NOMO-1 (cell line): ENCODE measurements around the gene HAUS6.
"Not testable (repeated sequence)": the region's sequence is repeated elsewhere in the genome, so short reads cannot be mapped to it uniquely, and the experiment has no call there.

Experiments used
- DNase-seq, 2 experiments: peaks; one replicate each; lab custom pipeline; 2025; ENCODE audit not compliant: unreplicated experiment in 2 of 2; lab: John Stamatoyannopoulos, UW

Gene HAUS6

DNA sequence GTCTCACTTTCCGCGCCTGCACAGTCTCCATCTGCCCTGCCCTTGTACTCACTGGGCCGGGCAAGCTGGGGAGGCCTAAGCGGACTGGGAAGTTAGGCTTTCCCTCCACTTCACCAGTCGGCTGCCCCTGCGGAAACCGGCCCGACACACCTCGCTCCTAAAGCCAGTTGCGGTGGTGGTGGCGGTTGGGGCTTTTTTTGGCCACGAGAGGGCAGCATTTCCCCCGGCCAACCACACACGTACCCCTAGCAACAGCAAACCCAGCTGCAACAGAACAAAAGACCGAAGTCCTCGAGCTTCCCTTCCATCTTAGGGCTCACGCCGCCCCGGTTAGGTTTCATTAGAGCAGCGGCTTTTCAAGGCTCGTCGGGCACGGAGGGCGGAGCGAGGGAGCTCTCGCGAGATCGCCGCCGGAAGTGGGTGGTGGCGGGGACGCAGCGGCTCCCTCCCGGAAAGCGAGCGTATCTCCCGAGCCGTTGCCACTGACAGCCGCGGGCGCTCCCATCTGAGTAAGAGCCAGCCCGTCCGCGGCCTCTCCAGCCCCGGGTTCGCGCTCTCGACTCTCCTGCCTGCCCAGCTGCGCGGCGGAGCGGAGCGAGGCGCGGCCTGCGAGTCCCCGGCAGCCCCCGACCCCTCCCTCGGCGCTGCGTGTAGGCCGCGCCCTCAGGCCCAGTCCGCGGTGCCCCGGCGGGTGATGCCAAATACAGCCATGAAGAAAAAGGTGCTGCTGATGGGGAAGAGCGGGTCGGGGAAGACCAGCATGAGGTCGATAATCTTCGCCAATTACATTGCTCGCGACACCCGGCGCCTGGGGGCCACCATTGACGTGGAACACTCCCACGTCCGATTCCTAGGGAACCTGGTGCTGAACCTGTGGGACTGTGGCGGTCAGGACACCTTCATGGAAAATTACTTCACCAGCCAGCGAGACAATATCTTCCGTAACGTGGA, 53.5 kb downstream of the HAUS6 start, which contains the start of gene RRAGA:
Gene RRAGA, plus strand, starts transcription at position 462 of the 951 bp plus-strand sequence. Its CDS starts 233 bp downstream, at position 695.
- DNase-seq = peak; percentile 79 to 81

DNA sequence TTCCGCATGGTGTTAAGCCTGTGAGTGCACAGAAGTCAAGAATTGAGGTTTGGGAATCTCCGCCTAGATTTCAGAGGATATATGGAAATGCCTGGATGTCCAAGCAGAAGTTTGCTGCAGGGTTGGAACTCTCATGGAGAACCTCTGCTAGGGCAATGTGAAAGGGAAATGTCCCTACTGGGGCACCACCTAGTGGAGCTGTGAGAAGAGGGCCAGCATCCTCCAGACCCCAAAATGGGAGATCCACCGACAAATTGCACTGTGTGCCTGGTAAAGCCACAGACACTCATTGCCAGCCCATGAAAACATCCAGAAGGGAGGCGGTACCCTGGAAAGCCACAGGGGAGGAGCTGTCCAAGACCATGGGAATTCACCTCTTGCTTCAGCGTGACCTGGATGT, 66.1 kb downstream of the HAUS6 start:
- DNase-seq = no peak

DNA sequence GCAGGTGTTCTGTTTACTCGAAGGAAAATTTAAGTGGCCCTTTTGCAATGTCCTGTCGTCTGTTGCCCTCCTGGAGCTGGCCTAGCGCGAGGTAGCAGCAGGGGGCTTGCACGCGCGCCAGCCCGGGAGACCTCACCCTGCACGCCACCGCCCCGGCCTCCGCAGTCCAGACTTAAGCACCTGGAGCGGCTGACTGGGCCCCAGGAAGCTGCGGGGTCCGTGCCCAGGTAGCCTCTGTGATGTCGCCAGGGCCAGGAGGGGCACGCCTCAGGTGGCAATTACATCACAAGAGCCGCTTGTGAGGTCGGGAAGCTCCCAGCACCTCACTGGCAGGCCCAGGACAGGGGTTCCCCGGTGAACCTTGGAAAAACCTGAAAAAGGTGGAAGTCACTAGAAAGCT, 69.7 kb downstream of the HAUS6 start, which contains the start of gene SAXO1:
Gene SAXO1, minus strand, starts transcription at position 195 of the 400 bp plus-strand sequence. CDS start 301 bp downstream, outside the sequence.
- no peak for DNase-seq

DNA sequence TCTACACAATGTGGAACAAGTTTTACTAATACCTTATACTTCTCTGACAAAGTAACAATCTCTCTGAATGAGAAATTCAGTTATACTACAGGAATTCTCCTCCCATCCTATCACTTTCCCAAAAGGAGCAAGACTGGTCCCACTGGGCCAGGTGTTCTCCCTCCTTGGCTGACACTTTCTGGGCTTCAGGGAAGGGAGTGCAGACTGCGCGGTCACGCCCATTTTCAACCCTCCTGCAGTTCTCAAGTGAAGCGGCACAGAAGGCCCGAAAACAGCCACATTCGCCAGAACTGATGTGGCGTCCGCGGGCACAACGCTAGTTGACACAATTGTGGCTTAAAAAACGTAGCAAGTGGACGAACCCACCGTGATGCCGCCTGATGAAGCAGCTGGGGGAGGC, 70.3 kb downstream of the HAUS6 start:
- DNase-seq = no peak

DNA sequence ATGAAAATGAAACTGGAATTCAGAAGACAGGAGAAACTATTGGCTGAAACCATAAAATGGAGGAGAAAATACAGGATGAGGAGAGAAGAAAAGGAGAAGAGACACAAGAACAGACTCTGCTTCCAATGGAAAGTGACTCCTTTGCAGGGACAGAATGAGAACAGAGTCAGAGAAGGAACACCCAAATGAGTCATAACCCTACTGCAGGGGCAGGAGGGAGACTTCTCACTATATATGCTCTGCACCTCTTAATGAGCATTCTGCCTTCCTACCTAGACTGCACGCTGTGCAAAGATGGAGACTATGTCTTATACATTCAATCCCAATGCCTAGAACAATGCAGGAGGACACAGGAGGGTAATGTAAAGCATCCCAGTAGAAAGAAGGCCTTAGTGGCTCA, 71.8 kb downstream of the HAUS6 start:
- no peak for DNase-seq

DNA sequence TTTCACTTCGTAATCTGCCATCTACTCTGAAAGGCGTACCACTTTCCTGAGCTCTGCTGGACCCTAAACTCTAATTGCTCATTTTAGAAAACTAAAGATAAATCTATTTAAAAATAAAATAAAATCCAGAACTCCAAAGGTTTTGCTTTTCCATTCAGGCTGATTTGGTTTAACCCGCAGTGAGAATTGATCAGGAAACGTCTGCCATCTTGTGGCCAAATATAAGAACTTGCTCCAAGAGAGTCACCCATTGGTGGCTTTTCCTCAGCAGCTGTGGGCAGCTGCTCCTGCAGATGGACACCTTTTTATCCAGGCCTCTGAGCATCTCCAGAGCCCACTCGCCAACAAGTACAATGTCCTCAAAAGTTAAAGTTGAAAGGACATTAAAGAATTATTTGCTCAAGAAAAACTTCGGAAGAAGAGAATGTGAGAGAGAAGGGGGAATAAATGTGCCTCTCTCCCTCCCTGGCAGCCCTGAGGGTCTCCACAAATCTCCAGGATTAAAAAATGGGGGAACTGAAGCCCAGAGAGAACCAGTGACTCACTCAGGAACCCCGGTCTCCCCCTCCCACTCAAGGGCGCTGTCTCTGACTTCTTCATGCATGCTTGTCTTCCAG, 73.8 kb downstream of the HAUS6 start:
- DNase-seq = peak in 1 of 2 experiments; percentile 10

DNA sequence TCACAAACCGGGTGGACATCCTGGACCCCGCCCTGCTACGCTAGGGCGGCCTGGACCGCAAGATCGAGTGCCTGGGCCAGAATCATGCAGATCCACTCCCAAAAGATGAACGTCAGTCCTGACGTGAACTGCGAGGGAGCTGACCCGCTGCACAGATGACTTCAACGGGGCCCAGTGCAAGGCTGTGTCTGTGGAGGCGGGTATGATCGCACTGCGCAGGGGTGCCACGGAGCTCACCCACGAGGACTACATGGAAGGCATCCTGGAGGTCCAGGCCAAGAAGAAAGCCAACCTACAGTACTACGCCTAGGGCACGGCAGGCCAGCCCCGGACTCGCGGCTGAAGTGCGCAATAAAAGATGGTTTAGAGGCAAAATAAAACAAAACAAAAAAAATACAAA, 74.9 kb downstream of the HAUS6 start:
- no peak for DNase-seq

DNA sequence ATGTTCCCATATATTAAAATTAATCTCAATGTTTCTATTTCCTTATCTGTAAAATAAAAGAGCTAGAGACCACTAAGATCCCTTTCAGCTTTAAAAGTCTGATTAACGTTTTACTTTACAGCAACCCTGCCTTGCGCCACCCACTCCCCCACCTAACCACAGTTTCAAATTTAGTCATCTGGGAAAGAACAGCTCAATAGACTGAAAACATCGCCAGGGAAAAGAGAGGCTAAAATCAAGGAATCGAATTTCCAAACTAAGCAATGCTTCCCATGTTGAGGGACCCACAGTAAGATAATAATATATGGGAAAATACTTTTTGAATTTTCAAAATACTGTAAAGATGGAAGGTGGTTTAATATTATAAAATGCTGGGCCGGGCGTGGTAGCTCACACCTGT, 76.3 kb downstream of the HAUS6 start:
- no peak for DNase-seq

DNA sequence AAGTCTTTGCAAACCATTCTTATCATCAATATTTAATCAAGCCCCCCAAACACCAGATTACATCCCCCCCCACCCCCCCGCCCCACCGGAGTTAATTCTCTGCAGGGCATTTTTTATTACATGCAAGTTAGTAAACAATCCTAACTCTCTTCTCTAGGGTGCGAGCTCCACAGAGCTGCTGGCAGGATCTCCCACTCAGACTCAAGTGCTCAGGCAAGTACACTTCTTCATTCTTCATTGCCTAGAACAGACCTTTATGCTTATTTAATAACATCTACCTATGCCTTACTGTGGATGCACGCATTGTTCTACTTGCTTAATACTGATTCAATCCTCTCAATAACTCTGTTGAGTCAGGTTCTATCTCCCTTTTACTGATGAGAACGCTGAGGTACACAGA, 79.6 kb downstream of the HAUS6 start:
- DNase-seq = no peak

DNA sequence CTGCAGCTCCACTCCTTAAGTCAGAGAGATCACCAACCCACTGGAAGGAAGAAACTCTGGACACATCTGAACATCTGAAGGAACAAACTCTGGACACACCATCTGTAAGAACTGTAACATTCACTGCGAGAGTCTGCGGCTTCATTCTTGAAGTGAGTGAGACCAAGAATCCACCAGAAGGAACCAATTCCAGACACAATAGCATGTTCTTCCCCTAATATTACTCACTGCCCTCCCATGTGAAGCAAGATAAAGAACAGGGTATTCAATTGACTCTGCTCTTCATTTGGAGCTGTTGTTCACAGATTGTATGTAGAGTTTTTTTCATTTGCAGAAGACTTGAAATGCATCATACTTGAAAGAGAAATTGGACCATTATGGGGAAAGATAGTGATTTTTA, 80.5 kb downstream of the HAUS6 start:
- no peak for DNase-seq

DNA sequence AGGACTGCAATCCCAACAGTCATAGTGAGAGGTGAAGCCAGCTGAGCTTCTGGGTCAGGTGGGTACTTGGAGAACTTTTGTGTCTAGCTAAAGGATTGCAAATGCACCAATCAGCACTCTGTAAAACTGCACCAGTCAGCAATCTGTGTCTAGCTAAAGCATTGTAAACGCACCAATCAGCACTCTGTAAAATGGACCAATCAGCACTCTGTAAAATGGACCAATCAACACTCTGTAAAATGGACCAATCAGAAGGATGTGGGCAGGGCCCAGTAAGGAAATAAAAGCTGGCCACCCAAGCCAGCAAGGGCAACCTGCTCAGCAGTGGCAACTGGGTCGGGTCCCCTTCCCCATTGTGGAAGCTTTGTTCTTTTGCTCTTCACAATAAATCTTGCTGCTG, 81.1 kb downstream of the HAUS6 start:
- DNase-seq = not testable (repeated sequence)

DNA sequence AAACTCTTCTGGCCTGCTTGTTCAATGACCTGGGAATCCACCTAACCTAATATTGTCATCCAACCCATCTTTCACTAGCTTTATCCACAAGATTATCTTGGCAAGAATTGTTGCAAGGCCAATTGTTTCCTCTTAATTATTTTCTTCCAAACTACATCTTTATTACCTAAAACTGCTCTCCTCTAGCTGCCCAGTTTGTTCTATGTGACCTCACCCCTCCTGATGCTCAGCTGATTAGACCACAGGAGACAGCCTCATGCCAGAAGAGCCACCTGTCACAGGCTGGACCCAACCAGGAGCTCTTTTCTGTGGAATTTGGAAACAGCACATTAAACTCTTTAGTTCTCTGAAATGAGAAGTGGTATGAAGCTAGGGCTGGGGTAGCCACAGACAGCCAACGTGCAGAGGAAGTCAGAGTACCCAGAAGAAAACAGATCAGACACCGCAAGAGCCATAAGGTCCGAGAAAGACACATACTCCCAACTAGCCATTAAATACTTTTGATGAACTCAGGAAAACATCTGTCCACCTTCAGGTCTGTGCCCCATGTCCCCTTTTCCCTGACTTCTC, 81.7 kb downstream of the HAUS6 start:
- no peak for DNase-seq

DNA sequence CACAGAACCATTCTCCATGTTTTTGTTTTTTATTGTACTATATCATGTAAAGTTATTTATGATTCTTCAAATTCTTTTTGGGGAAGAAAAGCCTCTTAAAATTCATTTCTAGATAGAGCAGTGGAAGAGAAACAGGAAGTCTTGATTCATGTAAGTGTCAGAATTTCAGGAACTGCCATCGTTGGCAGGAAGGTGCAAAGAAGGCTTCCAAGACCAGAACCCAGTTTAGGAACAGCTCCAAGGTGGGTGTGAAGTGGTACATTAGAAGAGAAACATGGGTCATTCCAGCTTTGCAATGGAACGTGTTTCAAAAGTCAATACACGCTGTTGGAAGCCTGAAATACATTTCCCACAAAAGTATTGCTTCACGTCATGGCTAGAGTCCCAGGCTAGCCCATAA, 84.5 kb downstream of the HAUS6 start:
- no peak for DNase-seq

DNA sequence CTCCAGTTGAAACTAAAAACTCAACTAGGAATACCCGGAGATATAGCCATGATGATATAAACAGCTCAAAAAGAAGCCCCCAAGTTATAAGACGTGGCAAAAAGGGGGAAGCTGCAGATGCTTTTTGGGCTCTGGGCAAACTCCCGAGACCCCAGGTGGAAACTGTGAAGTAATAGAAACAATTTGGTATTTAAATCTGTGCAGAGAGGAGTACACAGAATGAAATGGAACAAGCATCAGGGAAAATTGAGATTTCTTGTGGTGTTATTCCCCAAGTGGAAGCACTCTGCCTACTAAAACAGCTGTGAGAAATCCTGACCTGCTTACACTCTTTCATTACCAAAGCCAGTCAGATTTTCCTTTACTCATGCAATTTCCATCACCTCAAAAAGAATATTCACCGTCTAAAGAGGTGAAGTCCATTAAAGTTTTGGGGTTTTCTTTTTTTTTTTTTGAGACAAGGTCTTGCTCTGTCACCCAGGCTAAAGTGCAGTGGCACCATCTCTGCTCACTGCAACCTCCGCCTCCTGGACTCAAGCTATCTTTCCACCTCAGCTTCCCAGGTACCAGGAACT, 93.2 kb downstream of the HAUS6 start:
- DNase-seq = no peak
